HL-60/S4 (cell line): ENCODE results near the gene LRMDA.

Experiments used
- in situ Hi-C: fragments of 300-500 bp; cut with MboI; formaldehyde crosslinking; loops from 2 replicates; pipeline ENCODE4 v1.14.3; 2022; ENCODE audit warnings: low sequenced_read_pairs

LRMDA gene

GRCh38 chr10:76429368-76430060, 998.1 kb downstream of the LRMDA start:
- in situ Hi-C loops, result no loop called here

- in situ Hi-C loops, result no loop called here
Measured at GRCh38 chr10:76430061-76430645, 998.7 kb downstream of the LRMDA start.

- in situ Hi-C loops, result no loop called here
Measured at GRCh38 chr10:76432016-76433012, 1000.9 kb downstream of the LRMDA start.

GRCh38 chr10:76433161-76434005, 1002.0 kb downstream of the LRMDA start:
- in situ Hi-C loops, result no loop called here

- in situ Hi-C loops, result no loop called here
Measured at GRCh38 chr10:76435157-76435556, 1003.7 kb downstream of the LRMDA start.

- in situ Hi-C loops, result no loop called here
Measured at GRCh38 chr10:76436401-76436811, 1005.0 kb downstream of the LRMDA start.

- in situ Hi-C loops, result no loop called here
Measured at GRCh38 chr10:76436981-76437380, 1005.6 kb downstream of the LRMDA start.

- in situ Hi-C loops, result no loop called here
Measured at GRCh38 chr10:76440426-76440825, 1009.0 kb downstream of the LRMDA start.

- in situ Hi-C loops, result no loop called here
Measured at GRCh38 chr10:76442113-76442512, 1010.7 kb downstream of the LRMDA start.

GRCh38 chr10:76444034-76444800, 1012.8 kb downstream of the LRMDA start:
- in situ Hi-C loops, result no loop called here

- in situ Hi-C loops, result no loop called here
Measured at GRCh38 chr10:76447578-76447977, 1016.2 kb downstream of the LRMDA start.

- in situ Hi-C loops, result no loop called here
Measured at GRCh38 chr10:76451911-76452310, 1020.5 kb downstream of the LRMDA start.

- in situ Hi-C loops, result no loop called here
Measured at GRCh38 chr10:76453332-76453731, 1021.9 kb downstream of the LRMDA start.

GRCh38 chr10:76453997-76454396, 1022.6 kb downstream of the LRMDA start:
- in situ Hi-C loops, result no loop called here

- in situ Hi-C loops, result no loop called here
Measured at GRCh38 chr10:76454506-76455140, 1023.2 kb downstream of the LRMDA start.

- in situ Hi-C loops, result no loop called here
Measured at GRCh38 chr10:76456197-76456596, 1024.8 kb downstream of the LRMDA start.

GRCh38 chr10:76459016-76459730, 1027.7 kb downstream of the LRMDA start:
- in situ Hi-C loops, result no loop called here

GRCh38 chr10:76461024-76461423, 1029.6 kb downstream of the LRMDA start:
- in situ Hi-C loops, result no loop called here

- in situ Hi-C loops, result no loop called here
Measured at GRCh38 chr10:76463111-76463510, 1031.7 kb downstream of the LRMDA start.
